Erythroblast (primary cell): ENCODE measurements around the gene OR13C5.

Experiments
- GATA1 ChIP-seq: IDR thresholded peaks from 2 replicates; pipeline ENCODE4 v1.6.1; 2011; ENCODE audit warnings: low read depth, mild to moderate bottlenecking, control low read depth, low read length, moderate library complexity
- POLR2A ChIP-seq: IDR thresholded peaks from 2 replicates; pipeline ENCODE4 v1.6.1; 2011; ENCODE audit warnings: mild to moderate bottlenecking, low read length

GRCh38 chr9:104577263-104577662 lies 21.9 kb downstream of the OR13C5 start:
- TF ChIP-seq POLR2A (no peak), GATA1 (no peak)
